SK-N-SH (cell line): ENCODE results near the gene NADK. TPM values are rescaled to one million over a fixed set of nuclear protein-coding genes. Genes with fewer than 3 reads are reported as not detected.

Experiments
- CTCF ChIA-PET: fragments of 300-600, 350-600 bp; formaldehyde crosslinking; extraction: SDS; loops from one replicate; lab custom pipeline; 2021; lab: Yijun Ruan, JAX
- POLR2A ChIA-PET: fragments of 350-600 bp; sonication (Branson Sonifier 250); formaldehyde crosslinking; extraction: SDS; loops from one replicate; lab custom pipeline; 2020; ENCODE audit warnings: antibody characterized with exemption, inconsistent platforms; lab: Yijun Ruan, JAX
- DNase-seq: peaks from one replicate; pipeline ENCODE4 v3.0.0; 2012
- H2AFZ ChIP-seq: fragments of 200-600 bp; sonication (generic); 2 replicates; pipeline ENCODE4 v1.8.1; 2016; ENCODE audit warnings: antibody characterized with exemption, mild to moderate bottlenecking, low read depth
- H3F3A ChIP-seq: fragments of 200-600 bp; sonication (generic); replicated peaks from 2 replicates; pipeline ENCODE3; 2016; ENCODE audit warnings: antibody characterized with exemption, mild to moderate bottlenecking; ENCODE audit not compliant: insufficient read depth
- H3K27ac ChIP-seq, 2 experiments: fragments of 200-500 bp in 1 of 2; fragments of 200-600 bp in 1 of 2; sonication (Bioruptor generic) in 1 of 2; sonication (generic), shearing (Covaris generic) in 1 of 2; 2 replicates each; pipeline versions ENCODE4 v1.5.1 to v1.6.1; 2014 to 2016; ENCODE audit warnings: low read depth in 2 of 2, inconsistent platforms in 1 of 2, low read length in 1 of 2, mild to moderate bottlenecking in 1 of 2, mixed read lengths in 1 of 2
- H3K27me3 ChIP-seq: fragments of 200-600 bp; sonication (generic), shearing (Covaris generic); 2 replicates; pipeline ENCODE4 v1.6.1; 2016; ENCODE audit warnings: mixed run types; ENCODE audit not compliant: insufficient read depth
- H3K36me3 ChIP-seq, 2 experiments: fragments of 200-500 bp in 1 of 2; fragments of 200-600 bp in 1 of 2; sonication (Bioruptor generic) in 1 of 2; sonication (generic) in 1 of 2; replicated peaks in 1 of 2; 2 replicates each; pipeline versions ENCODE3 to v1.5.1; 2014 to 2016; ENCODE audit warnings: low read length in 1 of 2, mild to moderate bottlenecking in 1 of 2; ENCODE audit not compliant: insufficient read depth in 2 of 2, control insufficient read depth in 1 of 2
- H3K4me1 ChIP-seq, 2 experiments: fragments of 200-500 bp in 1 of 2; fragments of 200-600 bp in 1 of 2; sonication (Bioruptor generic) in 1 of 2; sonication (generic), shearing (Covaris generic) in 1 of 2; 2 replicates each; pipeline versions ENCODE4 v1.5.1 to v1.6.1; 2014 to 2016; ENCODE audit warnings: low read depth in 1 of 2, low read length in 1 of 2, mixed run types in 1 of 2; ENCODE audit not compliant: insufficient read depth in 2 of 2, control insufficient read depth in 1 of 2
- H3K4me2 ChIP-seq: fragments of 200-600 bp; sonication (generic), shearing (Covaris generic); 2 replicates; pipeline ENCODE4 v1.6.1; 2017; ENCODE audit warnings: mixed run types
- H3K4me3 ChIP-seq, 2 experiments: fragments of 200-500 bp in 1 of 2; fragments of 200-600 bp in 1 of 2; sonication (Bioruptor generic) in 1 of 2; sonication (generic), shearing (Covaris generic) in 1 of 2; 2 replicates each; pipeline versions ENCODE4 v1.5.1 to v1.8.1; 2014 to 2016; ENCODE audit warnings: low read depth in 2 of 2, inconsistent platforms in 1 of 2, low read length in 1 of 2, mild to moderate bottlenecking in 1 of 2, mixed read lengths in 1 of 2, moderate library complexity in 1 of 2
- H3K79me2 ChIP-seq: fragments of 200-600 bp; sonication (generic); 2 replicates; pipeline ENCODE4 v1.8.1; 2017; ENCODE audit warnings: mild to moderate bottlenecking; ENCODE audit not compliant: insufficient read depth
- H3K9ac ChIP-seq: fragments of 200-600 bp; sonication (generic); 2 replicates; pipeline ENCODE4 v1.6.1; 2017; ENCODE audit warnings: mixed run types
- H3K9me2 ChIP-seq: fragments of 200-600 bp; sonication (generic); 2 replicates; pipeline ENCODE4 v1.6.1; 2017; ENCODE audit warnings: mixed run types
- H3K9me3 ChIP-seq: fragments of 200-600 bp; sonication (generic); 2 replicates; pipeline ENCODE4 v1.6.1; 2017; ENCODE audit warnings: mixed run types, mild to moderate bottlenecking, moderate library complexity
- H4K20me1 ChIP-seq: fragments of 200-600 bp; sonication (generic); 2 replicates; pipeline ENCODE4 v1.6.1; 2017; ENCODE audit warnings: mild to moderate bottlenecking, mixed run types; ENCODE audit not compliant: insufficient read depth
- EP300 ChIP-seq, 2 experiments: IDR thresholded peaks; 2 replicates each; pipeline versions ENCODE4 v1.4.0 to v1.6.1; 2012; ENCODE audit warnings: borderline replicate concordance in 1 of 2, low read depth in 1 of 2, low read length in 1 of 2
- EZH2phosphoT487 ChIP-seq: fragments of 200-600 bp; sonication (generic); IDR thresholded peaks from 2 replicates; pipeline ENCODE4 v1.6.1; 2017; ENCODE audit warnings: low read depth, mixed run types, mild to moderate bottlenecking, antibody characterized with exemption, moderate library complexity, borderline replicate concordance
- FOXJ3 ChIP-seq: sonication (generic); formaldehyde crosslinking; IDR thresholded peaks from 2 replicates; pipeline ENCODE4 v1.5.1; 2020; ENCODE audit warnings: mild to moderate bottlenecking, missing genetic modification reagents
- GABPA ChIP-seq: IDR thresholded peaks from 2 replicates; pipeline ENCODE4 v1.4.0; 2012; ENCODE audit warnings: low read depth, mild to moderate bottlenecking
- GATA2 ChIP-seq: sonication (generic); formaldehyde crosslinking; IDR thresholded peaks from 2 replicates; pipeline ENCODE4 v1.5.0; 2020; ENCODE audit warnings: mild to moderate bottlenecking, missing genetic modification reagents
- MEF2A ChIP-seq: IDR thresholded peaks from 2 replicates; pipeline ENCODE4 v1.4.0; 2012; ENCODE audit warnings: low read depth, borderline replicate concordance
- MXI1 ChIP-seq: IDR thresholded peaks from 2 replicates; pipeline ENCODE4 v1.6.1; 2012; ENCODE audit warnings: mild to moderate bottlenecking, low read depth, low read length, improper control_type of control experiment
- NFIC ChIP-seq: IDR thresholded peaks from 2 replicates; pipeline ENCODE4 v1.4.0; 2012; ENCODE audit warnings: borderline replicate concordance
- NRF1 ChIP-seq: IDR thresholded peaks from 2 replicates; pipeline ENCODE4 v1.6.1; 2012; ENCODE audit warnings: low read depth, mild to moderate bottlenecking, low read length
- POLR2AphosphoS5 ChIP-seq: IDR thresholded peaks from 2 replicates; pipeline ENCODE4 v1.6.1; 2012; ENCODE audit warnings: low read depth, low read length
- RCOR1 ChIP-seq: fragments of 150-350 bp; IDR thresholded peaks from 2 replicates; pipeline ENCODE4 v1.6.1; 2017; ENCODE audit warnings: antibody characterized with exemption, low read length
- RFX5 ChIP-seq: IDR thresholded peaks from 2 replicates; pipeline ENCODE4 v1.6.1; 2012; ENCODE audit warnings: mild to moderate bottlenecking, improper control_type of control experiment, low read length
- RXRA ChIP-seq: IDR thresholded peaks from 2 replicates; pipeline ENCODE4 v1.4.0; 2012; ENCODE audit warnings: low read depth, mild to moderate bottlenecking, borderline replicate concordance
- SMC3 ChIP-seq: IDR thresholded peaks from 2 replicates; pipeline ENCODE4 v1.6.1; 2012; ENCODE audit warnings: low read depth, low read length, improper control_type of control experiment
- TAF1 ChIP-seq: IDR thresholded peaks from 2 replicates; pipeline ENCODE4 v1.6.1; 2012; ENCODE audit warnings: low read depth, mild to moderate bottlenecking, low read length, moderate library complexity, borderline replicate concordance
- WGBS: methylation state at CpG from one replicate; pipeline ENCODE4 v1.1.6; 2017; ENCODE audit warnings: low lambda C conversion rate; 5-methylcytosine and 5-hydroxymethylcytosine counted together
- polyA plus RNA-seq, 3 experiments: library from polyadenylated mRNA; depleted of rRNA; stranded (reverse); fragments of >200 nt; gene quantifications; 2 replicates each; pipeline ENCODE4 v1.2.3, GENCODE V29; 2012
- TF ChIP-seq, protein P1 (sequence below): IDR thresholded peaks from 2 replicates; pipeline ENCODE4 v1.6.1; 2012; ENCODE audit warnings: mild to moderate bottlenecking, low read depth, low read length, moderate library complexity
- TF ChIP-seq, protein P2 (sequence below): IDR thresholded peaks from 2 replicates; pipeline ENCODE4; 2012
- TF ChIP-seq, protein P3 (sequence below): IDR thresholded peaks from 2 replicates; pipeline ENCODE4 v1.4.0; 2012; ENCODE audit warnings: low read depth, borderline replicate concordance

NADK gene
- polyA plus RNA-seq, 1 of the 3 experiments (the other 2 are of a cell fraction) = 70.4 TPM

DNA sequence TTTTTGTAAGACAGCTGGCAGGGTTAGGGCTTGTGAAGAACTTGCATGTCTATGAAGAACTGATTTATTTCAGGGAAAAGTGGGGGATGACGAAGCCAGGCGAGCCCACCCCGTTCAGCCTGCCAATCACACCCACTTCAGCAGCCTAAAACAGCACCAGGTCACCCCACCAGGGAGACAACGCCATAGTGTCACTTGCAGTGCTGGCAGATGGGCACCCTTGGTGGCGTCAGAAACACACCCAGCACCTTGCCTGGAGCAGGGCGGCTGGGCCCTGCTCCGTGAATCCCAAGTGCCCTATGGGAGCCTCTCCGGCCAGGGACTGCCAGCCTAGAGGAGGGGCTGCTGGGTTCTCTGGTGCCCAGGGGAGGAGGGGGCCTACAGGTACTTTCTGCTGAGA, 5.0 kb upstream of the NADK start:
- H3K9me2 ChIP-seq = no peaks in the 10 kb centered on the region
- DNase-seq = no peak
- no peak overlapping the region for H3K4me2 ChIP-seq
- H3K4me1 ChIP-seq = peaks cover 4 to 28% of the 10 kb centered on the region in 2 experiments; a peak in 2 of 4 replicates
- TF ChIP-seq GABPA (no peak), MEF2A (no peak), POLR2AphosphoS5 (no peak), MXI1 (no peak), FOXJ3 (CRISPR knock-in tag) (no peak), NRF1 (no peak), EP300 (IDR thresholded peaks at IDR 0.05; ENCODE audit: borderline replicate concordance in 1 of 2, low read depth in 1 of 2, low read length in 1 of 2) (no peak), GATA2 (CRISPR knock-in tag) (no peak), NFIC (no peak), SMC3 (no peak), TAF1 (no peak), RXRA (no peak), RCOR1 (no peak), RFX5 (no peak), EZH2phosphoT487 (no peak)
- TF ChIP-seq, protein P1, sequence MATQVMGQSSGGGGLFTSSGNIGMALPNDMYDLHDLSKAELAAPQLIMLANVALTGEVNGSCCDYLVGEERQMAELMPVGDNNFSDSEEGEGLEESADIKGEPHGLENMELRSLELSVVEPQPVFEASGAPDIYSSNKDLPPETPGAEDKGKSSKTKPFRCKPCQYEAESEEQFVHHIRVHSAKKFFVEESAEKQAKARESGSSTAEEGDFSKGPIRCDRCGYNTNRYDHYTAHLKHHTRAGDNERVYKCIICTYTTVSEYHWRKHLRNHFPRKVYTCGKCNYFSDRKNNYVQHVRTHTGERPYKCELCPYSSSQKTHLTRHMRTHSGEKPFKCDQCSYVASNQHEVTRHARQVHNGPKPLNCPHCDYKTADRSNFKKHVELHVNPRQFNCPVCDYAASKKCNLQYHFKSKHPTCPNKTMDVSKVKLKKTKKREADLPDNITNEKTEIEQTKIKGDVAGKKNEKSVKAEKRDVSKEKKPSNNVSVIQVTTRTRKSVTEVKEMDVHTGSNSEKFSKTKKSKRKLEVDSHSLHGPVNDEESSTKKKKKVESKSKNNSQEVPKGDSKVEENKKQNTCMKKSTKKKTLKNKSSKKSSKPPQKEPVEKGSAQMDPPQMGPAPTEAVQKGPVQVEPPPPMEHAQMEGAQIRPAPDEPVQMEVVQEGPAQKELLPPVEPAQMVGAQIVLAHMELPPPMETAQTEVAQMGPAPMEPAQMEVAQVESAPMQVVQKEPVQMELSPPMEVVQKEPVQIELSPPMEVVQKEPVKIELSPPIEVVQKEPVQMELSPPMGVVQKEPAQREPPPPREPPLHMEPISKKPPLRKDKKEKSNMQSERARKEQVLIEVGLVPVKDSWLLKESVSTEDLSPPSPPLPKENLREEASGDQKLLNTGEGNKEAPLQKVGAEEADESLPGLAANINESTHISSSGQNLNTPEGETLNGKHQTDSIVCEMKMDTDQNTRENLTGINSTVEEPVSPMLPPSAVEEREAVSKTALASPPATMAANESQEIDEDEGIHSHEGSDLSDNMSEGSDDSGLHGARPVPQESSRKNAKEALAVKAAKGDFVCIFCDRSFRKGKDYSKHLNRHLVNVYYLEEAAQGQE = no peak
- TF ChIP-seq, protein P2, sequence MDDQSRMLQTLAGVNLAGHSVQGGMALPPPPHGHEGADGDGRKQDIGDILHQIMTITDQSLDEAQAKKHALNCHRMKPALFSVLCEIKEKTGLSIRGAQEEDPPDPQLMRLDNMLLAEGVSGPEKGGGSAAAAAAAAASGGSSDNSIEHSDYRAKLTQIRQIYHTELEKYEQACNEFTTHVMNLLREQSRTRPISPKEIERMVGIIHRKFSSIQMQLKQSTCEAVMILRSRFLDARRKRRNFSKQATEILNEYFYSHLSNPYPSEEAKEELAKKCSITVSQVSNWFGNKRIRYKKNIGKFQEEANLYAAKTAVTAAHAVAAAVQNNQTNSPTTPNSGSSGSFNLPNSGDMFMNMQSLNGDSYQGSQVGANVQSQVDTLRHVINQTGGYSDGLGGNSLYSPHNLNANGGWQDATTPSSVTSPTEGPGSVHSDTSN = no peak
- TF ChIP-seq, protein P3, sequence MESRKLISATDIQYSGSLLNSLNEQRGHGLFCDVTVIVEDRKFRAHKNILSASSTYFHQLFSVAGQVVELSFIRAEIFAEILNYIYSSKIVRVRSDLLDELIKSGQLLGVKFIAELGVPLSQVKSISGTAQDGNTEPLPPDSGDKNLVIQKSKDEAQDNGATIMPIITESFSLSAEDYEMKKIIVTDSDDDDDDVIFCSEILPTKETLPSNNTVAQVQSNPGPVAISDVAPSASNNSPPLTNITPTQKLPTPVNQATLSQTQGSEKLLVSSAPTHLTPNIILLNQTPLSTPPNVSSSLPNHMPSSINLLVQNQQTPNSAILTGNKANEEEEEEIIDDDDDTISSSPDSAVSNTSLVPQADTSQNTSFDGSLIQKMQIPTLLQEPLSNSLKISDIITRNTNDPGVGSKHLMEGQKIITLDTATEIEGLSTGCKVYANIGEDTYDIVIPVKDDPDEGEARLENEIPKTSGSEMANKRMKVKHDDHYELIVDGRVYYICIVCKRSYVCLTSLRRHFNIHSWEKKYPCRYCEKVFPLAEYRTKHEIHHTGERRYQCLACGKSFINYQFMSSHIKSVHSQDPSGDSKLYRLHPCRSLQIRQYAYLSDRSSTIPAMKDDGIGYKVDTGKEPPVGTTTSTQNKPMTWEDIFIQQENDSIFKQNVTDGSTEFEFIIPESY = no peak
- TF ChIP-seq, all 33 proteins: peak for 0
- Histone ChIP-seq H3K4me3 (no peak overlapping the region), H3K9ac (no peak overlapping the region), H3K79me2 (peaks cover 28% of the 10 kb centered on the region; the same call in 1 of the 2 replicates), H3K36me3 (peaks cover 25 to 36% of the 10 kb centered on the region in 2 experiments), H3K27ac (0 out of 4 replicates have a peak overlapping the region, but pooled peaks of 1 of the 2 experiments have one; percentile 28), H2AFZ (no peak overlapping the region), H3K27me3 (no peaks in the 10 kb centered on the region), H4K20me1 (peaks cover 14% of the 10 kb centered on the region; the same call in 1 of the 2 replicates), H3F3A (peaks cover 46% of the 10 kb centered on the region), H3K9me3 (no peaks in the 10 kb centered on the region)
- 94% methylated on average over 3 of the region's 8 CpGs for WGBS
- ChIA-PET CTCF (interaction anchor here (1.0 to 2.2 kb wide), 2 partner anchors 123 to 124 kb away, joined by 3 to 8 read pairs; no protein-coding TSS in a partner anchor), POLR2A (no interaction called here)
